ENCODE data around the gene CD177.
"Not testable (repeated sequence)": the region's sequence is repeated elsewhere in the genome, so short reads cannot be mapped to it uniquely, and the experiment has no call there.

- TF ChIP-seq POLR2A (IDR thresholded peaks at IDR 0.05; ENCODE audit: low read length); GATA1 (IDR thresholded peaks at IDR 0.05; ENCODE audit: low read depth, low read length): not testable (repeated sequence)
Observed at GRCh38 chr19:43336508-43336907, 17.0 kb upstream of the CD177 start.
